ENCODE measurements around the gene NBEAL1. TPM values are rescaled to one million over a fixed set of nuclear protein-coding genes. Genes with fewer than 3 reads are reported as not detected.

NBEAL1 gene
- total and polyA plus RNA-seq, 2 of the 8 experiments (the other 6 are each of a cell fraction or from before 2014, with no cell fraction given): 2.3 to 10.7 TPM

DNA sequence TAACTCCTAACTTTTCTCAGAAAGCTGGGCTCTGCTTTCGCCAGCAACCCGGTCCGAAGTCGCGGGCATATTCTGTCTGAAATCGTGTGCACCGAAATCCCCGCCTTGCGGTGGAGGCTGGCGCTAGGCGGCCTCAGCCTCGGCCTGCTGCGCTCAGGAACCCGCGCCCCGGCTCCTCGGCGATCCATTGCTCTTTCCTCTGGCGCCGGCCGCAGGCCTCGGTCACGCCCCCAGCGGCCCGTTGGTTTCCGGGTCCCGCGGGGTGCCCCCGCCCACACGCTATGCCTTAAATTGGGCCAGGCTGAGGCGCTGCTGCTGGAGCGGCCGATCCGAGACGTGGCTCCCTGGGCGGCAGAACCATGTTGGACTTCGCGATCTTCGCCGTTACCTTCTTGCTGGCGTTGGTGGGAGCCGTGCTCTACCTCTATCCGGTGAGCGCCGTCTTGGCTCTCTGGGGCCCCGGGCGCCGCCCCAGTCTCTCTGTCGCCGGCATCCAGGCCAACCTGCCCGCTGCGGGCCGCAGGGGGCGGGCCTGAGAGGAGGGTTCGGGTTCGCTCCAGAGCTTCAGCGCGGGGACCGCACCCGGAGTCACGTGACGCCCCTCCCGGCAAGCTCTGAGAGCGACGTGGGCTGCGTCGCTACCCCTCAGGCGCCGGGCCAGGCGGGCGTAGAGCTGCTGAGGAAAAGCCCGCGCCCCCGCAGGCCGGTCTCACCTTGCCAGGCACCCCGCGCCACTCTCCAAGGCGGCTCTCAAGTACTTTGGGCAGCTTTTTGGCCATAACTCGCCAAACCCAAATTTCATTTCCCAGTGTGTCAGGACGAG lies 224.2 kb downstream of the NBEAL1 start, which contains the start of gene CYP20A1:
Gene CYP20A1, plus strand, starts transcription at position 315 of the 823 bp plus-strand sequence. Its CDS starts 45 bp downstream, at position 360.
- no peak within 1 kb of the TSS for H2BK120ac ChIP-seq (replicated peaks; ENCODE audit: low read depth, low read length)
- CTCF ChIA-PET (ENCODE audit: partially characterized antibody): interaction anchor here (0.5 to 1.8 kb wide), 8 partner anchors 9 to 525 kb away, joined by 3 to 4 read pairs (median 3); no protein-coding TSS in a partner anchor
- peak; percentile 90 to 94 for DNase-seq (ENCODE audit: low read depth in 1 of 2, low spot score in 2 of 2)
- H3K14ac ChIP-seq (ENCODE audit: insufficient read length): no peak within 1 kb of the TSS
- H3K23me2 ChIP-seq (ENCODE audit: low read depth, low read length): no peaks in the 10 kb centered on the region; the same call in 1 of the 2 replicates
- peak within 1 kb of the TSS; percentile 96 for H4K8ac ChIP-seq (ENCODE audit: extremely low read depth, insufficient read depth, low read length)
- H3K27ac ChIP-seq (ENCODE audit: low read depth, low read length): peak within 1 kb of the TSS; percentile 84
- H4K91ac ChIP-seq (replicated peaks; ENCODE audit: insufficient read length, low read length): peak within 1 kb of the TSS; percentile 91
- peaks cover 3% of the 10 kb centered on the region; the same call in 1 of the 2 replicates for H3K79me1 ChIP-seq (ENCODE audit: low read depth, low read length)
- no peaks in the 10 kb centered on the region for H3K27me3 ChIP-seq (replicated peaks in 1 of 4; ENCODE audit: control insufficient read depth in 3 of 4, extremely low read depth in 1 of 4, insufficient read depth in 3 of 4, low read length in 3 of 4)
- H3K4me1 ChIP-seq (replicated peaks in 1 of 4; ENCODE audit: control insufficient read depth in 3 of 4, insufficient read depth in 4 of 4, low read length in 3 of 4): no peaks in the 10 kb centered on the region
- peak within 1 kb of the TSS; percentile 99 for H2AFZ ChIP-seq (ENCODE audit: low read length)
- 1% methylated on average over 66 of the region's 80 CpGs; no CpG with 5 or more reads in 1 of the 2 experiments for WGBS, 2 experiments (ENCODE audit: extremely low coverage in 1 of 2, insufficient coverage in 1 of 2, insufficient read length in 1 of 2, insufficient replicate concordance in 2 of 2, low coverage in 1 of 2, low lambda C conversion rate in 2 of 2, missing lambda C conversion rate in 1 of 2)
- H3K79me2 ChIP-seq (ENCODE audit: control insufficient read depth in 1 of 2, insufficient read depth in 2 of 2, low read length in 2 of 2): peaks cover 0 to 21% of the 10 kb centered on the region in 2 experiments; a peak in 3 of 4 replicates
- no peak for FAIRE-seq
- H3K4me3 ChIP-seq (ENCODE audit: extremely low read depth in 1 of 4, insufficient read depth in 2 of 4, low read depth in 3 of 4, low read length in 4 of 4): peak within 1 kb of the TSS; percentile 75 to 89 (median 82)
- H3K23ac ChIP-seq (ENCODE audit: insufficient read length): no peak within 1 kb of the TSS
- no peak within 1 kb of the TSS for H2BK20ac ChIP-seq (ENCODE audit: low read length)
- peak within 1 kb of the TSS; percentile 72 for H3K56ac ChIP-seq (replicated peaks; ENCODE audit: insufficient read length, low read depth, low read length)
- POLR2A ChIA-PET (ENCODE audit: partially characterized antibody): interaction anchor here (0.6 to 3.3 kb wide), 16 partner anchors 9 to 603 kb away, joined by 3 to 14 read pairs (median 4); partner anchors contain the start of genes ABI2, CARF and WDR12
- H3K18ac ChIP-seq (ENCODE audit: extremely low read depth, low read length): peak within 1 kb of the TSS; percentile 85
- H3K4ac ChIP-seq (replicated peaks; ENCODE audit: insufficient read length, low read depth, low read length): peak within 1 kb of the TSS; percentile 87
- peak within 1 kb of the TSS; percentile 96 for H4K5ac ChIP-seq (ENCODE audit: insufficient read length, low read depth, low read length)
- peaks cover 0 to 2% (median 0%) of the 10 kb centered on the region in 4 experiments; a peak in 1 of 8 replicates for H3K36me3 ChIP-seq (ENCODE audit: control insufficient read depth in 2 of 4, insufficient read depth in 4 of 4, low read length in 3 of 4)
- H4K20me1 ChIP-seq (replicated peaks in 1 of 2; ENCODE audit: control insufficient read depth in 1 of 2, insufficient read depth in 2 of 2, low read length in 2 of 2): no peaks in the 10 kb centered on the region
- peak within 1 kb of the TSS; percentile 77 to 79 for H3K4me2 ChIP-seq (ENCODE audit: insufficient read depth in 1 of 2, low read depth in 2 of 2, low read length in 2 of 2)
- H3K9ac ChIP-seq (replicated peaks in 1 of 4; ENCODE audit: extremely low read depth in 1 of 4, low read depth in 3 of 4, low read length in 3 of 4): peak within 1 kb of the TSS; percentile 85 to 91 (median 90)
- H3K9me3 ChIP-seq (ENCODE audit: insufficient read depth in 2 of 2, low read depth in 1 of 2, low read length in 1 of 2): no peaks in the 10 kb centered on the region
- H2BK15ac ChIP-seq (ENCODE audit: low read length): no peak within 1 kb of the TSS
- H2BK5ac ChIP-seq (ENCODE audit: low read depth, low read length): peak within 1 kb of the TSS; percentile 90
- H2BK12ac ChIP-seq (ENCODE audit: low read depth, low read length): no peak within 1 kb of the TSS
- no peak within 1 kb of the TSS for H2AK5ac ChIP-seq (ENCODE audit: low read depth, low read length)
- TF ChIP-seq, protein P1, sequence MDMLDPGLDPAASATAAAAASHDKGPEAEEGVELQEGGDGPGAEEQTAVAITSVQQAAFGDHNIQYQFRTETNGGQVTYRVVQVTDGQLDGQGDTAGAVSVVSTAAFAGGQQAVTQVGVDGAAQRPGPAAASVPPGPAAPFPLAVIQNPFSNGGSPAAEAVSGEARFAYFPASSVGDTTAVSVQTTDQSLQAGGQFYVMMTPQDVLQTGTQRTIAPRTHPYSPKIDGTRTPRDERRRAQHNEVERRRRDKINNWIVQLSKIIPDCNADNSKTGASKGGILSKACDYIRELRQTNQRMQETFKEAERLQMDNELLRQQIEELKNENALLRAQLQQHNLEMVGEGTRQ (IDR thresholded peaks at IDR 0.05; ENCODE audit: low read length): peak; percentile 93
- TF ChIP-seq PHF8 (conservative IDR thresholded peaks at IDR 0.05; ENCODE audit: low read depth, low read length) (peak; percentile 99), BCL11A (IDR thresholded peaks at IDR 0.05; ENCODE audit: low read depth in 2 of 2, low read length in 2 of 2) (no peak), POLR2AphosphoS5 (IDR thresholded peaks at IDR 0.05; ENCODE audit: low read depth, low read length) (peak; percentile 97), RAD21 (IDR thresholded peaks at IDR 0.05 in 1 of 2, conservative IDR thresholded peaks at IDR 0.05 in 1 of 2; ENCODE audit: low read depth in 2 of 2, low read length in 2 of 2) (peak; percentile 18 to 20; a peak in 2 of 4 replicates), TAF7 (optimal IDR thresholded peaks at IDR 0.05; ENCODE audit: borderline replicate concordance, low read depth, low read length) (peak; percentile 63), SAP30 (IDR thresholded peaks at IDR 0.05; ENCODE audit: insufficient read depth, insufficient replicate concordance, low read length) (no peak)
- TF ChIP-seq, protein P2, sequence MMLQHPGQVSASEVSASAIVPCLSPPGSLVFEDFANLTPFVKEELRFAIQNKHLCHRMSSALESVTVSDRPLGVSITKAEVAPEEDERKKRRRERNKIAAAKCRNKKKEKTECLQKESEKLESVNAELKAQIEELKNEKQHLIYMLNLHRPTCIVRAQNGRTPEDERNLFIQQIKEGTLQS (IDR thresholded peaks at IDR 0.05; ENCODE audit: insufficient read depth, low read depth, low read length): peak; percentile 80
